OCI-LY7 (cell line): ENCODE data around the gene FAM3C.

Experiments
- EZH2phosphoT487 ChIP-seq: fragments of 200-600 bp; sonication (generic); IDR thresholded peaks from 2 replicates; pipeline ENCODE4 v1.6.1; 2018; ENCODE audit warnings: low read depth, borderline replicate concordance, mild to moderate bottlenecking, mixed run types, antibody characterized with exemption, low read length, moderate library complexity, mixed read lengths
- TF ChIP-seq, protein P1 (sequence below): fragments of 200-600 bp; sonication (generic); conservative IDR thresholded peaks from 2 replicates; pipeline ENCODE4 v1.5.1; 2014; ENCODE audit warnings: mild to moderate bottlenecking, antibody characterized with exemption, low read length, moderate library complexity, mixed read lengths

- TF ChIP-seq, protein P1, sequence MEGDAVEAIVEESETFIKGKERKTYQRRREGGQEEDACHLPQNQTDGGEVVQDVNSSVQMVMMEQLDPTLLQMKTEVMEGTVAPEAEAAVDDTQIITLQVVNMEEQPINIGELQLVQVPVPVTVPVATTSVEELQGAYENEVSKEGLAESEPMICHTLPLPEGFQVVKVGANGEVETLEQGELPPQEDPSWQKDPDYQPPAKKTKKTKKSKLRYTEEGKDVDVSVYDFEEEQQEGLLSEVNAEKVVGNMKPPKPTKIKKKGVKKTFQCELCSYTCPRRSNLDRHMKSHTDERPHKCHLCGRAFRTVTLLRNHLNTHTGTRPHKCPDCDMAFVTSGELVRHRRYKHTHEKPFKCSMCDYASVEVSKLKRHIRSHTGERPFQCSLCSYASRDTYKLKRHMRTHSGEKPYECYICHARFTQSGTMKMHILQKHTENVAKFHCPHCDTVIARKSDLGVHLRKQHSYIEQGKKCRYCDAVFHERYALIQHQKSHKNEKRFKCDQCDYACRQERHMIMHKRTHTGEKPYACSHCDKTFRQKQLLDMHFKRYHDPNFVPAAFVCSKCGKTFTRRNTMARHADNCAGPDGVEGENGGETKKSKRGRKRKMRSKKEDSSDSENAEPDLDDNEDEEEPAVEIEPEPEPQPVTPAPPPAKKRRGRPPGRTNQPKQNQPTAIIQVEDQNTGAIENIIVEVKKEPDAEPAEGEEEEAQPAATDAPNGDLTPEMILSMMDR: no peak
- TF ChIP-seq EZH2phosphoT487: no peak
Observed at GRCh38 chr7:121393005-121393366, 3.1 kb downstream of the FAM3C start.
